Right lobe of liver (tissue), 4 donors: ENCODE data around the gene GDE1.

Source experiments
- POLR2A ChIP-seq: fragments of 450-650 bp; IDR thresholded peaks from one replicate; pipeline ENCODE4 v1.6.1; 2017; ENCODE audit warnings: antibody characterized with exemption, mild to moderate bottlenecking
- TF ChIP-seq, protein P1 (sequence below), 4 donors: fragments of 200-600 bp in 3 of 4; fragments of 450-650 bp in 1 of 4; IDR thresholded peaks; one replicate each; pipeline versions ENCODE4 v1.5.1 to v1.8.0; 2016 to 2022; ENCODE audit warnings: antibody characterized with exemption in 4 of 4, mild to moderate bottlenecking in 2 of 4
- donor health status: DM: no; HTN: no; CAD: no.
- donor health status: DM: no; HTN: no; CAD: no.
- donor health status: DM: no; HTN: yes; CAD: no.

- TF ChIP-seq, protein P1, sequence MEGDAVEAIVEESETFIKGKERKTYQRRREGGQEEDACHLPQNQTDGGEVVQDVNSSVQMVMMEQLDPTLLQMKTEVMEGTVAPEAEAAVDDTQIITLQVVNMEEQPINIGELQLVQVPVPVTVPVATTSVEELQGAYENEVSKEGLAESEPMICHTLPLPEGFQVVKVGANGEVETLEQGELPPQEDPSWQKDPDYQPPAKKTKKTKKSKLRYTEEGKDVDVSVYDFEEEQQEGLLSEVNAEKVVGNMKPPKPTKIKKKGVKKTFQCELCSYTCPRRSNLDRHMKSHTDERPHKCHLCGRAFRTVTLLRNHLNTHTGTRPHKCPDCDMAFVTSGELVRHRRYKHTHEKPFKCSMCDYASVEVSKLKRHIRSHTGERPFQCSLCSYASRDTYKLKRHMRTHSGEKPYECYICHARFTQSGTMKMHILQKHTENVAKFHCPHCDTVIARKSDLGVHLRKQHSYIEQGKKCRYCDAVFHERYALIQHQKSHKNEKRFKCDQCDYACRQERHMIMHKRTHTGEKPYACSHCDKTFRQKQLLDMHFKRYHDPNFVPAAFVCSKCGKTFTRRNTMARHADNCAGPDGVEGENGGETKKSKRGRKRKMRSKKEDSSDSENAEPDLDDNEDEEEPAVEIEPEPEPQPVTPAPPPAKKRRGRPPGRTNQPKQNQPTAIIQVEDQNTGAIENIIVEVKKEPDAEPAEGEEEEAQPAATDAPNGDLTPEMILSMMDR (IDR thresholded peaks at IDR 0.05), result no peak
- no peak for TF ChIP-seq POLR2A
These were observed 43.4 kb downstream of the GDE1 start for GRCh38 chr16:19478505-19478904.
